ENCODE results near the gene PALLD. TPM values are rescaled to one million over a fixed set of nuclear protein-coding genes. Genes with fewer than 3 reads are reported as not detected.

Gene PALLD
- total RNA-seq, 1 donor from 2014 or later = 25.0 TPM

DNA sequence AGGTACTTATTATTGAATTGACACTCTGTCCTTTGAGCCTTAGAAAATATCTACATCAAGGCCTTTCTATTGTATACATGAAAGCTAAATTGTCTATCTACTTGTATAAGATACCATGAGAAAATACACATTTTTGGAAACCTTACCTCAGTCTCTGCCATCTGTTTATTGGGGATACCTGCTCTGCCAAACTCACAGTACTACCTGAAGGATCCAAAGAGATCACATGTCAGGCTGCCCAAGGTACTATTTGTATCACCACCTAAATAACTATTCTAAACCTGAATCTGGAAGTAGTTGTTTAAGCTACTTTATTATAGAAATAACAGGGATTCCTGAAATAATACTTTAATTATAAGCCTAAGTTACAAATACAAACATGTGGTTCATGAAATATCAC, 126.2 kb downstream of the PALLD start:
- DNase-seq = no peak

DNA sequence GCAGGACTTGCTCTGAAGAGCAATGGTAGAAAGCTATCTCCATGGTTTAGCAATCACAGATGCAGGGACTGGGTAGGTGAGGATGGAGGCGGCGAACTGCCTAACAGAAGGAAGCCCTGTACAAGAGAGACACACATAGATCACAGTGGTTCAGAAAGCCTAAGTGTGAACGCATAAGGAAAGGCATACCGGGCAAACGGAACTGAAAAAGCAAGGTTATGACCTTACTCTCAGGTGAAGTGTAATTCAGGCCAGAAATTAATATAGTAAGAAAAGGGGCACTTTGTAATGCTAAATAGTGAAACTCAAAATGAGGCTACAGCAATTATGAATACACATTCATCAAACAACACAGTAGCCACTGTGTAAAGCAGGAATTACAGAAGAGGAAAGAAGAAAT, 126.6 kb downstream of the PALLD start:
- DNase-seq = no peak

DNA sequence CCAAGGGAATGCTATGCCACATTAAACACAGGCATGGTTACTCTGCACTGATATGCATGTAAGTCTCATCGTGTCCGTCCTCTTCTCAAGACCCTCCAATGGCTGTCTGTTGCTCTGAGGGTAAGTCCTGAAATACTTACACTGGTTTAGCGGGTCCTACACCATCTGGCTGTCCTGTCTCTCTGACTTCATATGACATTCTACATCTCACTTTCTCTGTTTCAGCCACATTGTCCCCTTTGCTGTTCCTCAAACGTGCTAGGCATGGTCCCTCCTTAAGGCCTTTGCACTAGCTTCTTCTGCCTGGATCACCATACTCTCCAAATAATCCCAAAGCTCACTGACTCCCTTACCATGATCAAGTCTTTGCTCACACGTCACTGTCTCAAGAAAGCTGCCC, 131.4 kb downstream of the PALLD start:
- no peak for DNase-seq

DNA sequence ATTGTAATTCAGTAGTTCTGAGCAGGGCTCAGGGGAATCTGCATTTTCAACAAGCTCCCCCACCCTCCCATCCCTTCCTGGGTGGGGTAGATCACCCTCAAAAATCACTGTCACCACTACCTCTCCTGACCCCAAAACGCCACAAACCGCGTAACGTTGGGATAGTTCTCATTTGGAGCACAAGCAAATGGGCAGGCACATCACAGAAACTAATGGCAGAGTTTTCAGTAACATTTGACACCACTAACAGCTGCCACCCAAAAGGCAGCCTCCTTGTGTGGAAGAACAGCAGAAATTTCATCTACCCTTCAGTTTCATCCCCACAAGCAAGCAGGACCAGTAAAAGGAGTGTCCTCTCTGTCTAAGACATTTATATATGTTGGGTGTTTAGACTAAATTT, 132.7 kb downstream of the PALLD start:
- no peak for DNase-seq

DNA sequence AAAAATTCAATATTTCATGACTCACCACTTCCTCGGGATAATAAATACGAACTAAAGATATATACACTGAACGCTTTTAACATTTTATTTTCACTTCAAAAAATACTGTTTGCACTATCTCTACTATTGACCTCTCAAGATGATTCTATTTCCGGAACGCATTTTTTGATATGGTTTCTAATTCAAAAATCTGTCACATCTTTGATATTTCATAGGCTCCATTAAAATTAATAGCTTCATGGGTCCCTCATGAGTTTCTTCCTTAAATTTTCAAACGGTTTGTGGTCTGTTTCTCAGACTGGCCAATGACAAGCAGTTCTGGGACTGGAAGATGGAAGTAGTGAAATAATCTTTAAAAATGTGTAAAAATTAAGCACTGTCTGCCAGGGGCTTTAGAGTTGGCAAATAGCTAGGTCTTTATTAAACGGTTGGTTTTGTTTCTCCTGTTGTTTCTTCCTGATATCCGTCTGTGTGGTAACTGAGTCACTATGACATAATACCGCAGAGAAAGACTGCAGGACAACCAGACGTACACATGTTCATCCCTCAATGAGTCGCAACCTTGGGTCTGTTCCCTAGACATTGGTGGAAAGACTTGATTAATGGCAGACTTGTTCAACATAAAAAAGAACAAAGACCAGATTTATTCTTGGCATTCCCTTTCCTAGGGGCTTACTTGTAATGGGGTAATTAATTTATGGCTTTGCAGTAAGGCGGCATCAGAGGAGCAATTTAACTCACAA, 133.8 kb downstream of the PALLD start:
- no peak for DNase-seq

DNA sequence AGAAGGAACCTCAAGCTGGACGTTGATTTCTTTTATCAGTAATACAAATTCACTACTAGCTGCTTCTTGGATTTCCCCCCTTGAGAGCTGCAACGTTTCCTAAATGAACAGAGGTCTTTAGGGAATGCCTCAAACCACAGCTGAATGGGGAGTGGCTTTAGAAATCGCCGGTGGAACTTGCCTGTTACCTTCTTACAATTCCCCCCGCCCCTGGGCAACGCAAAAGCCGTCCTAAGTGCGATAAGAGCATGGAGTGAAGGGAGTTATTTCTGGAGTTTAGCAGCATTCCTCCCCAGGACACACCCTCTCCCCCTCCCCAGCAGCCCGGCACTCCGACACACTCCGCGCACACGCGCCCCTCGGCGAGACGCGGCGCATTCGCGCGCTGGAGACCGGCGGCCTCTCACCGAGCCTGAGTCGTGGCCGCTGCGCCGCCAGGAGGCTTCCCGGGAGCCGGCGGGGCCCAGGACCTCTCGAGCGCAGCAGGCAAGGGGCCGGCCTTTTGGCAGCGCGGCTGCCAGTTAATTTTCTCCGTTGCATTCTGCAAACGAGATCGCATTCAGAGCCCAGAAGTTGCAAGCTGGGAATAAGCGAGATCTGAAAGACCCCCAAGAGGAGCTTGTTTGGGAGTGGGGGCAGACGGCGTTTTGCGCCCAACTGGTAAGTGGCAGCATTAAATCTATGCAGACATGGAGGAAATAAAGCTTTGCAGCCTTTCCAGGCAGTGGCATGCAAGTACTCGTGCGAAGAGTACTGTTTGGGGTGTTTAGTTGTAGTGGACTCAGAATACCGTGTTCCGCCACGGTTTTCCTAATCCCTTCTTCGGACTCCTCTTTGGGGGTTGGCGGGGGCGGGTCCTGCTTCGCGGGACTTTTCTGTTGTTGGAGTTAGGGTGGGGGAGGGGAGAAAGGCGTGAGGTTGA, 134.7 kb downstream of the PALLD start:
- DNase-seq = no peak

DNA sequence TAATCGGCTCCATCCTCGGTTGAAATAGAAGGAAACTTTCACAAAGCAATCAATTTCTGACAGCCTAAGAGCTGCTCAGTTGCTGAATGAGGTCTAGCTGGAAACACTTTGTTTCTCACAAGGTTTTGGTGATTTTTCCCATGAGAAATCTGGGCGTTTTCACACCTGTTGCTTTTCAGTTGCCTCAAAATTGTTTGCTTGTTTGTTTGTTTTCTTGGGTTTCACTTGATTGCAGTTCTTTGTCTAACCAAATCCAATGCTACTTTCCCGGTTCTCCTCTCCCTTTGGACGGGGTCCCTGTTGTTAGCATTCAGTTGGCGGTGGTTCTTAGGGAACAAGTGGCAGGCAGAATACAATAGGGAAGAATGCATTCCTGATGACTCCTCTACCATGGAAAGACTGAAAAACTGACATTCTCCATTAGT, 135.5 kb downstream of the PALLD start:
- no peak for DNase-seq

DNA sequence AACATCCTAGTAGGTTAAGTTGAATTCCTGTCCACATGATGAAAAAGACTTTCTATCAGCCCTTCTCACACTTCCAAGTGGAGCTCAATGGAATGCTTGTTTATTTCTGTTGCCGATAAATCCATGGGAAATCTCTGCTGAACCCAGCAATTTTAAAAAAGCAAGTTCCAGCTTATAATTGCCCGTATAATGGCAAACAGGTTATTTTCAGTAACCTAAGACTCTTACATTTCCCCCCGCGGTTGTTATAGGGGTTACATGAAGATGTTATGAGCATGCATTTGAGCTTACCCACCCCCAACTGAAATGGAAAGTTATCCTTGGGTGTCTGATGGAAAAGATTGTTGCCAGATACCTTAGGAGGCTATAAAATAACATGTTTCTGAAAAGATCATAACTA, 136.2 kb downstream of the PALLD start:
- no peak for DNase-seq

DNA sequence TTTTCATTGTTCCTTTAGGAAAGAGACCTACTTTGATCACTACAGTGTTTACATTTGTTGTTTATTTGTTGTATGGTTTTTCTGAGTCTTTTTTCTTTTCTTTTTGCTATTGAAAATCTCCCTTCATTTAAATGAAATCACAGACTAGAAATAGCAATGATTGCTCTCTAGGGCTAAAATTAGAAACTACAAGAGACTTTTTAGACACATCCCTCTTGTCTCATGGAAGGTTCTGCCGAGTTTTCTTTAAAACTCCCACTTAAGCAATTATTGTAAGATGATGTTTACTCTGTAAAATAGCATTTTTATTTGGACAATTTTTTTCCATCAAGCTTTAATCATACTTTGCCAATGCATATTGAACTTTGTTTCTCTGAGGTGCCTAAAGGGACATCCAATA, 136.6 kb downstream of the PALLD start:
- DNase-seq = no peak

DNA sequence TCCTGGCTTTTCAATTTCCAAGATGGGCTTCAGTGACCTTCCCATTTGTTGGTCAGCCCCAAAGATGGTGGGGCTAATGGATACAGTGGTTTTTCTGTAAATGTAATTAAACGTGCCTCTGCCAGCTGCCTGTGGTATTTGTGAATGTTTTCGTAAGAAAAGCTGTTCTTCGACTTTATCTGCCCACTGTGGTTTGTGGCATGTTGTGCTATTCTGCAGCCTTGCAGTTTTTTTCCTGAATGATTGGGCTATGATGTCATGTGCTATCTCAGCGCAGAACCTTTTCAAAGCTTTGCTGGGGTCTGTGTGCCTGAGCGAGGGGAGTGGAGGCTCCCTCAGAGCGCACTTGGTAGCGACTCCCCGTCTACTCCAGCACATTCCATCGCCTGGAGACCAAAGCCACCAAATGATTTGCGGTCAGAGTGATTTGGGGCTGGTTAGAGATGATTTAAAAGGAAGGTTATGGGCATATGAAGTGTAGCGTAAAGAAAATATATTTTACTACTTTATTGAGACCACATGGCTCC, 137.5 kb downstream of the PALLD start:
- no peak for DNase-seq

DNA sequence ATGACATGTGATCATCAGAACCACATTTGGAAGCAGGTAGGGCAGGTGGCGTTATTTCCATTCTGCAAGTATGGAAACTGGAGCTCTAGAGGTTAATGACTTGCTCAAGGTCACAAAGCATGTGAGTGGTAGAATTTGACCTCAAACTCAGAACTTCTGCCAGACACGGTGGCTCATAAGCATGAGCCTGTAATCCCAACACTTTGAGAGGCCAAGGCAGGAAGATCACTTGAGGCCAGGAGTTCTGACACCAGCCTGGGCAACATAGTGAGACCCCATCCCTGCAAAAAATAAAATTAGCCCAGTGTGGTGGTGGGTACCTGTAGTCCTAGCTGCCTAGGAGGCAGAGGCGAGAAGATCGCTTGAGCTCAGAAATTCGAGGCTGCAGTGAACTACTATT, 139.2 kb downstream of the PALLD start:
- no peak for DNase-seq

DNA sequence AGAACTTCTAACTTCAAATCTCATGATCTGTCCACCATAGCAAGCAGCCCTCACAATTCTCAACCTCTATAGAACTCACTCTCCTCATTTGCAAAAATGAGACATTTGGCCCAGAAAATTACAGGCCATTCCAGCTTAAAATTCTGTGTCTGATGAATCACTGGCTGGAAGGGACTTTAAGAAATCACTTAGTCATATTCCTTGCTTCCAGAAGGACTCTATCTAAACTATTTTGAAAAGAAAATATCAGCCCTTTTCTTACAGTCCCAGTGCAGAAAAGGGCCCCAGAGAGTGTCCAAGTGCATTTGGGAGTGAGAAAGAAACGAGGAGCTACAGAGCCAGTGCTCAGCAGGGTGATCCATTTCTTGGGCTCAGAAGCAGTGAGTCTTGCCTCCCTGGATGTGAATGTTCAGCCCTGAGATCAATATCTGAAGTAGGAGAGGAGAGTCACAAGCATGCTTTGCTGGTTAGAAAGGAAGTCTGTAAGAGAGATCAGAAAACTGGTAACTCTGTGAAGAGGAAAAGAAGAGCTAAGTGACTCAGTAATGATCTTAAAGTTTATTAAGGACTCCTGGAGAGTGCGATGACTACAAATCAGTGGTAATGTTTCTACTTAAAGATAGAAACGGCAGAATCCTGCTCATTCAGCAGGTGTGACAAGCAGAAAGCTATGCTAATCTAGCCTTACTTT, 139.8 kb downstream of the PALLD start:
- DNase-seq = no peak

DNA sequence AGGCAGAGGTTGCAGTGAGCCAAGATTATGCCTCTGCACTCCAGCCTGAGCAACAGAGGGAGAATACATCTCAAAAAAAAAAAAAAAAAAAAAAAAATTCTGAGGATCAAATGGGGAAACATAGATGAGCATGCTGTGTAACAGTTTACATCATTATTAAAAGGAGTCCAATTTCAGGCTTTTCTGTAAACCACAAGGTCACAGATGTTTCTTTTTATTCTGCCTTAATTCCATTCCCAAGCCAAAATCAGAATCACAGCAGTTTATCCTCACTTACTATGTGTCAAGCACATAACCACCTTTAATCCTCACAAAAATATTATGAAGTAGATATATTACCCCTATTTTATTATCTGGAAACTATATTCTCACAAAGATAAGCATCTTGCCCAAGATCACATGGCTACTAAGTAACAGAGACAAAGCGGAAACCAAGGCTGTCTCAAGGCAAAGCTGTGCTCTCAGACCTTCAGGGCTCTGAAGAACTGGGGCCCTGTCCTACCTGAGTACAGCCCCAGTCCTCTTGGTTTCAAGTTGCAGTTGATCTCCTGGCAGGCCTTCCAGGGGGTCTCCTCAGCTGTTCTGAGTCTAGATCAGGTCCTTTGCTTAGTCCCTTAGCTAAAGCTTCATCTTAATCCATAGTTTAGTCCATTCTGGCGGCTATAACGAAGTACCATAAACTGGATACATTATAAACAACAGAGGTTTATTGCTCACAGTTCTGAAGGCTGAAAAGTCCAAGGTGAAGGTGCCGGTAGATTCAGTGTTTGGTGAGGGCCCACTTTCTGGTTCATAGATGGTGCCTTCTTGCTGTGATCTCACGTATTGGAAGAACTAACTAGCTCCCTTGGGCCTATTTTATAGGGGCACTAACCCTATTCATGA, 141.3 kb downstream of the PALLD start:
- no peak for DNase-seq

DNA sequence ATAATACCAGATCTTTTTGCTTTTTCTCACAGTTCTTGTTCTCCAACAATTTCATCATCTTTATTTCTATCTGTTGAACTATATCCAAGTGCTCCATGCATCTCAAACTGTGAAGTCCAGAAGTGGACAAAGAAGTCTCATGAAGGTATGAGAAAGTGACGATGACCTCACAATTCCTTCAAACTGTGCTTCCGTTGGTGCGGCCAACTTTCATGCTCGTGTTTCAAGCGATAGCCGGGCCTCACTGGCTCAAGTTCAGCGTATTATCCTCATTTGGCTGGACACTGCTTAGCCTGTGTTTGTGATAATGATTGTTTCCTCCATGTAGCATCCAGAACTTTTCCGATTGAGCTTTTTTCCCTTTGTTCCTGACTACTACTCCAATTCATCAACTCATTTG, 143.1 kb downstream of the PALLD start:
- no peak for DNase-seq

DNA sequence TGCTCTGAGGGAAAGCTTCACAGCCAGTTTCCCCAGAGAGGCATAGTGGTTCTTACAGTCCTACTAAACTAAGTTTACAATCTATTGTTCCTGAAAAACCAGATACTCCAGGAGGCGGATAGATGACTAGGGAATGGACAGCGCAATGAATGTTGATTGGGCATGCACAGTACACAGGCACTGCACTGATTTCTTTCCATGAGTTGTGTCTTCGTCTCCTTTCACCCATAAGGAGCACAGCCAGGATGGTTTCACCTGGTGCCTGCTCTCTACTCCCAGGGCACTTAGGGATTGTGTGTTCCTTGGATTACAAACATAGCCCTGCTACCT, 144.9 kb downstream of the PALLD start:
- DNase-seq = no peak

DNA sequence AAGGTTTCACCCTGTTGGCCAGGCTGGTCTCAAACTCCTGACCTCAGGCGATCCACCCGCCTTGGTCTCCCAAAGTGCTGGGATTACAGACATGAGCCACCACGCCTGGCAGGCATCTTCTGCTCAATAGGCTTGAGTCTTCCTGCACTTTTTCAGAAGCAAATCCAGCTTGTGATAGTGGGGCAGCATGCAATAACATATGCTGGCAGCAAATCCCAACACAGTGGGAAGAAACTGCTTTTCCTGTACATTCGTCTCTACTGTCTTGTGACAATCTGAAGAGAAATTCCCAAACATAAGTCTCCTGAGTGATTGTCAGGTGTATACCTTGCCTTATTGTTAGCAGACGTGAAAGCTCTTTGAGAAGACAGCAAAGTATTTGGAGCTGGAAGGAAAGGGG, 145.7 kb downstream of the PALLD start:
- DNase-seq = no peak

DNA sequence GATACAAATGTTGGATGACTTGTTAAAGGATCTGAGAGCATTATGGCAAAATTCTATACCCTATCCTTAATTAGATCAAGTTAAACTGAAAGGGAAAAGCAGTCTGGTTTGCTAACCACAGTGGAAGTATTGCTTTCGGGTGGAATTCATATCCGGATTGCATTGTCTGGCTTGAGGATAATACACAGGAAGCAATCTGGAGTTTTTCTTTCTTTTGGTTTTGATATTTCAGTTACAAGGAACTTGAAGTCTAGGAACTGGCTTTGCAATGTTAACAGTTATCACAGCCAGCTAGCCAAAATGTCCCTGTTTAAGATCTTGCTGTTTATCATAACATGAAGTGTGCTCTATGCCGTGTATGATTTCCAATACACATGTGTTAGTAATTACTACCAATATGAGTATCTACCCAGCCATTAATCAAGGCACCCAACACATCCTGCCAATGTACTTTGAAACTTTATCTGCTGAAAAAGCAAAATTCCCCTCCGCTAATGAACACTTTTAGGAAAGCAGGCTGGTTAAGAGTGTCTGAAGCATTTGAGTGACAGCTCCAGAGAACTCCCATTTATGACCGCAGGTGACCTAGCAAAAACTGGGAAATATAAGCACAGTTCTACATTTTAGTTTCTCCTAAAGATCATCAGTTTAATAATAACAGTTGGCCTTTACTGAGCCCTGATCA, 146.4 kb downstream of the PALLD start:
- DNase-seq = no peak

DNA sequence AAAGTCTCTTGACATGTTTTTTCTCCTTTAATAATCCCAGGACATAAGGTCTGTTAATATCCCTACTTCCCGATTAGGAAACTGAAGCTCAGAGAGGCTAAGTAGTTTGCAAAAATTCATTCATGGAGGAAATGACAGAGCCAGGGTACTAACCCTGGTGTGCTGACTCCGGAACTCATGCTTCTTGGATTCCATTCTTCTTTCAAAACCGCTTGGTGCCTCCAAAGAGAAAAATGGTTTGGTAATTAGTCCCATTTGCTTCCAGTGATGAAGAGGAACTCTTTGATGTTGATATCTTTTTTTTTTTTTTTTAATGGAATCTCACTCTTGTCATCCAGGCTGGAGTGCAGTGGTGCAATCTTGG, 146.9 kb downstream of the PALLD start:
- no peak for DNase-seq

DNA sequence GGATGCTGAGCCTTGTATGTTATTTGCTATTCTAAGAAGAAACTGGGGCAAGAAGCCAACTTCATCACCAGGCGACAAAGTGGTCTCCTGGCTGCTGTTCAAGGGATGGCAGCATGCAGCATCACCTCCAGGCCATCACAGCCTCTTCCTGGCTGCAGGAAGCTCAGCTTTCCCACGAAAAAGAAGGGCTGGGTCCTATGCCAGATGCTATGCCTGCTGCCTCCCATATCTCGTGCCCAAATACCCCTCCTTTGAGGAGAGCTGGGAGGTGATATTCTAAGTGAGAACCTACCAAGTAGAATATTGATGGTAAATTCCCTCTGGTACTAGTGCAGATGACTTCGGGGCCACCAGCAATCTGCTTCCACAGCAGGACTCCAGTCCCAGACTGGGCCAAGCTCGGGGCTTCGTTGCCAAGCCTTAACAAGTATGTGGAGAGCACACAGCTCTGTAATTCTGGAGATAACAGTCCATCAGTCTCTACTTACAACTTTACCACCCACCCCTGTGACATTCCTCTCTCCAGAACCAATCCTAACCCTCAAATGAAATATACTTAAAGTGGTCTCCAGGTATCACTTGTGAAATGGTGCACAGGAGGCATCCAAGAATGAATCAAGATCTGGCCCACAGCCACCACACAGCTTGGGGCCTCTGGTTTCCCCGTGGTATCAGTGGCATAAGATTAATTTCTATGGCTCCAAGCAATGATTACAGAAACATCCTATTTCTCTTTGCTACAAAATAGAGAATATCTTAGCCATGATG, 149.3 kb downstream of the PALLD start:
- DNase-seq = no peak

DNA sequence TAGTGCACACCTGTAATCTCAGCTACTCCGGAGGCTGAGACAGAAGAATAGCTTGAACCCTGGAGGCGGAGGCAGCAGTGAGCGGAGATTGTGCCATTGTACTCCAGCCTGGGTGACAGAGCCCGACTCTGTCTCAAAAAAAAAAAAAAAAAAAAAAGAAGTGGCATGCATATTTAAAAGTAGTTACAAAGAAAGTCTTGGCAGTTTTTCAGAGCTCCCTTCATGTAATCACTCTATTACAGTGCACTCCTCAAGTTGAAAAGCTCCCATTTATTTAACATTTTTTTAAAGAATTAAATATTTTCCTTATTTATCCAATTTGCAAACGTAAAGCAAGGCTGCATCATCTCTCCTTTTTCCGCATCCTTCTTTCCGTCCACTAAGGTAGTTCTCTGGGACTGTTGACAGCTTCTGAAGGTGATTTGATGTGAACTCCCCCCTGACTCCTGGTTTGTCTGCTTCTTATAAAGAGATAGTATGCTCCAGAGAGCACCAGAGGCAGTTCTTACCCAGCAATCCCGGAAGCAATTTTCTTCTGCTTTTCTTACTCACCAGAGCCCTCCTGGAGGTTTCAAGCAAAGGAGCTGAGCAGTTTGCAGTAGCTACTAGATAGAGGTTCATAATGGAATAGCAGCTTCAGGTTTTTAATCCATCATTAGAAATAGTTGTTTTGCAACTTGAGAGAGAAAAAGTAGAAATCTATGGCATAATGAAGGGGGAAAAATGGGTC, 151.0 kb downstream of the PALLD start:
- no peak for DNase-seq

Data from occipital lobe (tissue), 2 donors.